Sigmoid colon (tissue), 4 donors: ENCODE measurements around the gene PLCD1.

ENCODE experiments used
- CTCF ChIP-seq, 4 experiments: fragments of 450-650 bp in 3 of 4; fragments of 200-600 bp in 1 of 4; IDR thresholded peaks; one replicate each; pipeline ENCODE4 v1.5.1; 2016 to 2019; ENCODE audit warnings: antibody characterized with exemption in 4 of 4, mild to moderate bottlenecking in 3 of 4, moderate library complexity in 2 of 4
- POLR2A ChIP-seq, 2 donors: fragments of 450-650 bp; IDR thresholded peaks; one replicate each; pipeline ENCODE4 v1.6.1; 2016; ENCODE audit warnings: antibody characterized with exemption in 2 of 2, mild to moderate bottlenecking in 2 of 2, moderate library complexity in 2 of 2
- POLR2AphosphoS5 ChIP-seq, 4 donors: sonication (generic); formaldehyde crosslinking; IDR thresholded peaks; one replicate each; pipeline ENCODE4 v1.6.1; 2017; ENCODE audit warnings: antibody characterized with exemption in 4 of 4

DNA sequence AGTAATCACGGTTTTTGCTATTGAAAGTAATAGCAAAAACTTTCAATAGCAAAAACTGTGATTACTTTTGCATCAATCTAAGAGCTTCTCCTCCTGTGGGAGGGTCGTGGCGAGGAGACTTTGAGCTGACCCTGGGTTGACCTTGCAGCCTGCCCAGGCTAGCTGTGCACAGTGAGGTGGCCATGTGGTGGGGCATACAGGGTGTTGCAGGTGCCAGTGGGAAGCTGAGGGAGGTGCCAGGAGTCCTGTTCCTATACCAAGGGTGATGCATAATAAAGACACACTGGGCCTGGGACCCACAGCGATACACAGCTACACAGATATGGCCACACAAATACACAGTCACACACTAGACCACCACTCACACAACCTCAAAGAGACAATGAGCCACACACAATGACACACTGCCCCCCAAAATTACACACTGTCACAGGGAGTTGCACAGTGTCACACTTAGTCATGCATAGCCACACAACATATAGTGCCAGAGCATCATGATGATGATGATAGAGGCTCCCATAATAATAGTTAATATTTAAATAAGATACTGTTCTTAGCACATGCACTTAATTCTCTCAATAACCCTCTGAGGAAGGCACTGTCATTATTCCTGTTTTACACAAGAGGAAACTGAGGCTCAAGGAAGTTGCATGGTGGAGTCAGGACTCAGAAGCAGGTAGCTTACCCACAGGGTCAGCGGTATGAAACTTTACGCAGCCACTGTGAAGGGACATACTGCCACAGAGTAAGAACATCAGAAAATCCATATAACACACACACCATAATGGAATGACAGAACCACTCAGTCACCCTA lies 6.3 kb downstream of the PLCD1 start:
- TF ChIP-seq POLR2A (IDR thresholded peaks at IDR 0.05) (no peak), CTCF (IDR thresholded peaks at IDR 0.05) (no peak), POLR2AphosphoS5 (IDR thresholded peaks at IDR 0.05) (no peak)
